ENCODE results near the gene TECR. TPM values are rescaled to one million over a fixed set of nuclear protein-coding genes. Genes with fewer than 3 reads are reported as not detected.
"Not testable (repeated sequence)": the region's sequence is repeated elsewhere in the genome, so short reads cannot be mapped to it uniquely, and the experiment has no call there.

The TECR gene
- polyA plus RNA-seq, 1 experiment, result 59.6 TPM

- no peak for TF ChIP-seq CTCF (IDR thresholded peaks at IDR 0.05; ENCODE audit: low read depth, low read length)
- DNase-seq (ENCODE audit: low read depth, low spot score), result no peak
- no peak overlapping the region for H3K4me3 ChIP-seq (ENCODE audit: low read depth, low read length)
- ChIA-PET CTCF (interaction anchor here (0.7 kb wide), 1 partner anchor 1448 kb away, joined by 4 read pairs; no protein-coding TSS in a partner anchor), POLR2A (no interaction called here)
- no peaks in the 10 kb centered on the region for H3K9me3 ChIP-seq (ENCODE audit: control insufficient read depth, insufficient read depth, low read length)
- H3K27ac ChIP-seq (ENCODE audit: low read depth, low read length), result no peak overlapping the region
- no peaks in the 10 kb centered on the region for H3K27me3 ChIP-seq (ENCODE audit: control insufficient read depth, insufficient read depth, low read length)
These were observed 4.1 kb downstream of the TECR start for GRCh38 chr19:14533450-14533849.

GRCh38 chr19:14536926-14537692, 7.7 kb downstream of the TECR start:
- POLR2A ChIA-PET, result interaction anchor here (0.7 kb wide), 1 partner anchor 570 kb away, joined by 4 read pairs; the partner anchor contains the start of gene SYDE1
- H3K4me3 ChIP-seq (ENCODE audit: low read depth, low read length), result no peak overlapping the region
- CTCF ChIA-PET, result interaction anchor here (0.7 to 2.4 kb wide), 3 partner anchors 19 to 769 kb away, joined by 3 to 17 read pairs (median 5); no protein-coding TSS in a partner anchor
- TF ChIP-seq CTCF (IDR thresholded peaks at IDR 0.05; ENCODE audit: low read depth, low read length), result no peak
- no peak overlapping the region for H3K27ac ChIP-seq (ENCODE audit: low read depth, low read length)
- no peaks in the 10 kb centered on the region for H3K27me3 ChIP-seq (ENCODE audit: control insufficient read depth, insufficient read depth, low read length)
- no peak for DNase-seq (ENCODE audit: low read depth, low spot score)
- H3K9me3 ChIP-seq (ENCODE audit: control insufficient read depth, insufficient read depth, low read length), result no peaks in the 10 kb centered on the region

- CTCF ChIA-PET, result interaction anchor here (1.5 kb wide), 1 partner anchor 16 kb away, joined by 4 read pairs; no protein-coding TSS in a partner anchor
These were observed 11.5 kb downstream of the TECR start for GRCh38 chr19:14540741-14541525.

DNA sequence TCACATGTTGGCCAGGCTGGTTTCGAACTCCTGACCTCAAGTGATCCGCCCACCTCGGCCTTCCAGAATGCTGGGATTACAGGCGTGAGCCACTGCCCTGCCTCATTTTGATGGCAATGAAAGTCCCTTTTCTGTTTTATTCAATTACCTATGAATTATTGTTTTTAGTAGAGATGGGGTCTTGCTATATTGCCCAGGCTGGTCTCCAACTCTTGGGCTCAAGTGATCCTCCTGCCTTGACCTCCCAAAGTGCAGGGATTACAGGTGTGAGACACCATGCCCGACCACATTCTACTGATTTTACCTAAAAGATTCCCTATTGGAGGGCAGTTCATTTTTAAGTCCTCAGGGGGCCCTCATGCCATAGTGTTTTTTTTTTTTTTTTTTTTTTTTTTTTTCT, 12.6 kb downstream of the TECR start:
- H3K27me3 ChIP-seq (ENCODE audit: control insufficient read depth, insufficient read depth, low read length); DNase-seq (ENCODE audit: low read depth, low spot score); H3K27ac ChIP-seq (ENCODE audit: low read depth, low read length); H3K9me3 ChIP-seq (ENCODE audit: control insufficient read depth, insufficient read depth, low read length); H3K4me3 ChIP-seq (ENCODE audit: low read depth, low read length); POLR2A ChIA-PET: not testable (repeated sequence)
- CTCF ChIA-PET, result interaction anchor here (0.6 to 1.5 kb wide), 2 partner anchors 14 to 419 kb away, joined by 5 to 8 read pairs; no protein-coding TSS in a partner anchor

More at GRCh38 chr19:14540741-14541525, 11.5 kb downstream of the TECR start:
- no peak overlapping the region for H3K4me3 ChIP-seq (ENCODE audit: low read depth, low read length)
- H3K9me3 ChIP-seq (ENCODE audit: control insufficient read depth, insufficient read depth, low read length), result no peaks in the 10 kb centered on the region; the same call in 1 of the 2 replicates
- no peak overlapping the region for H3K27ac ChIP-seq (ENCODE audit: low read depth, low read length)
- TF ChIP-seq CTCF (IDR thresholded peaks at IDR 0.05; ENCODE audit: low read depth, low read length), result no peak
- no peak for DNase-seq (ENCODE audit: low read depth, low spot score)
- no peaks in the 10 kb centered on the region for H3K27me3 ChIP-seq (ENCODE audit: control insufficient read depth, insufficient read depth, low read length)
- POLR2A ChIA-PET, result no interaction called here

DNA sequence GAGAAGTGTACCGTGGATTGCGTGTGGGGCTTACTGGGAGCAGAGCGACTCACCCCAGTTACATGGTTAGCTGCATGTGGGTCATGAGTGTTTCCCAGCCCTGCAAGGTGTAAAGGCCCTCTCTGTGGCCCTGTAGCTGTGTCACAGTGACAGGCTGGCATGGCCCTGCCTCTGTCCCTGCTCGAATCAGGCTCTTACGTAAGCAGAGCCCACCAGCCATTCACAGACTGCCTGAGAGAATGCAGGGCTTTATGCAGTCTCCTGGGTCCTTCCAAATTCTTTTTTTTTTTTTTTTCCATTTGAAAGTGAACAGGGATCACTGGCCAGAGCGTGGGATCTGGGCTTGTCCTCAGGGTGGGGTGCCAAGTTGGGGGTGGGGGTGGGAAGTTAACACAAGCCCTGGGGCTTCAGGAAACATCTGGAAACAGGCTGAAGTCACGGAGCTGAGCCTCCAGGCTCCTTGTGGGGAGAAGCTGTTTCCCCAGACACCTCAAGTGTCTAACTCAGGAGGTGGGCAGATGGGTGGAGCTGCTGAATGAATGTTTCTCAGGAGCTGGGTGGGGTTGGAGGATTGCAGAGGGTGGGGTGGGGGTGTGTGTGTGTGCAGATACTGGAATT, 13.4 kb downstream of the TECR start:
- no peak for TF ChIP-seq CTCF (IDR thresholded peaks at IDR 0.05; ENCODE audit: low read depth, low read length)
- H3K9me3 ChIP-seq (ENCODE audit: control insufficient read depth, insufficient read depth, low read length), result no peaks in the 10 kb centered on the region; the same call in 1 of the 2 replicates
- H3K4me3 ChIP-seq (ENCODE audit: low read depth, low read length), result no peak overlapping the region
- DNase-seq (ENCODE audit: low read depth, low spot score), result no peak
- POLR2A ChIA-PET, result no interaction called here
- CTCF ChIA-PET, result interaction anchor here (0.6 to 1.5 kb wide), 3 partner anchors 14 to 420 kb away, joined by 4 to 8 read pairs (median 5); no protein-coding TSS in a partner anchor
- H3K27me3 ChIP-seq (ENCODE audit: control insufficient read depth, insufficient read depth, low read length), result no peaks in the 10 kb centered on the region
- H3K27ac ChIP-seq (ENCODE audit: low read depth, low read length), result no peak overlapping the region

All from AG04450 (cell line).